HCT116 (cell line): ENCODE measurements around the gene SORCS2.

Experiments
- CBX3 ChIP-seq: IDR thresholded peaks from 2 replicates; pipeline ENCODE4 v1.6.1; 2012; ENCODE audit warnings: low read depth
- EZH2 ChIP-seq: fragments of 200-600 bp; sonication (generic); IDR thresholded peaks from 2 replicates; pipeline ENCODE4 v1.6.1; 2017; ENCODE audit warnings: antibody characterized with exemption, mixed run types
- POLR2A ChIP-seq: IDR thresholded peaks from 2 replicates; pipeline ENCODE4 v1.7.0; 2011; ENCODE audit warnings: borderline replicate concordance; ENCODE audit not compliant: insufficient read depth, insufficient read length; ENCODE audit errors: extremely low read depth
- POLR2AphosphoS5 ChIP-seq: IDR thresholded peaks from 2 replicates; pipeline ENCODE4 v1.6.1; 2011; ENCODE audit warnings: mild to moderate bottlenecking, low read depth, low read length, moderate library complexity
- RAD21 ChIP-seq: IDR thresholded peaks from 2 replicates; pipeline ENCODE4 v1.6.1; 2012; ENCODE audit warnings: low read depth, mild to moderate bottlenecking
- YY1 ChIP-seq: IDR thresholded peaks from 2 replicates; pipeline ENCODE4 v1.6.1; 2011; ENCODE audit warnings: low read length, low read depth, moderate library complexity, mild to moderate bottlenecking; ENCODE audit not compliant: insufficient replicate concordance; ENCODE audit errors: extremely low read depth
- ZNF274 ChIP-seq: fragments of 200-500 bp; sonication (Bioruptor generic); IDR thresholded peaks from 2 replicates; pipeline ENCODE4 v1.6.1; 2014; ENCODE audit warnings: mild to moderate bottlenecking, low read depth, low read length, inconsistent platforms
- TF ChIP-seq, protein P1 (sequence below): IDR thresholded peaks from 2 replicates; pipeline ENCODE4 v1.6.1; 2012
- TF ChIP-seq, protein P2 (sequence below), 3 experiments: fragments of 200-600 bp in 1 of 3; sonication (generic) in 1 of 3; IDR thresholded peaks in 2 of 3; conservative IDR thresholded peaks in 1 of 3; 2 replicates each; pipeline ENCODE4 v1.5.1; 2012 to 2017; ENCODE audit warnings: low read depth in 2 of 3, low read length in 2 of 3, antibody characterized with exemption in 1 of 3, borderline replicate concordance in 1 of 3, control low read depth in 1 of 3, mild to moderate bottlenecking in 1 of 3, mixed read lengths in 1 of 3, mixed run types in 1 of 3, moderate library complexity in 1 of 3; ENCODE audit not compliant: insufficient read depth in 1 of 3
- TF ChIP-seq, protein P3 (sequence below): IDR thresholded peaks from 2 replicates; pipeline ENCODE4 v1.6.1; 2012; ENCODE audit warnings: low read depth

DNA sequence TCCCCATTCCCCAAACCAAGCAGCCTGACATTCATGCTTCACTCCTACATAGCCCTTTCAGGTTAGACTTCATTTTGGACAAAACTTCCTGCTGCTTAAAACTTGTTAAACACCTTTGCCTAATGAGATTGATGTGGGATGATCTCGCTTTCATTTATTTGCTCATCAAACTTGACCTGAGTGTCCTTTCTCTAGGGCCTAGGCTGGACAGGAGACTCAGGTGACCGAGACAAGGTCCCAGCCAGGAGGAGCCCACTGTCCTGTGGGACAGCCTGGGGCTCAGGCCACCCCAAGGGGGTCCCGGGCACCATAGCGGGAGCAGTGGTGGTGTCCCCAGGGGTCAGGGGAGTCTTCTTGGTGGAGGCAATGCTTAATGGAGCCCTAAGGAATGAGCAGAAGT, 266.1 kb downstream of the SORCS2 start:
- TF ChIP-seq, protein P1, sequence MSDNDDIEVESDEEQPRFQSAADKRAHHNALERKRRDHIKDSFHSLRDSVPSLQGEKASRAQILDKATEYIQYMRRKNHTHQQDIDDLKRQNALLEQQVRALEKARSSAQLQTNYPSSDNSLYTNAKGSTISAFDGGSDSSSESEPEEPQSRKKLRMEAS, result no peak
- TF ChIP-seq YY1 (no peak), EZH2 (no peak), RAD21 (no peak), ZNF274 (no peak), POLR2A (no peak), POLR2AphosphoS5 (no peak), CBX3 (no peak)
- TF ChIP-seq, protein P2, sequence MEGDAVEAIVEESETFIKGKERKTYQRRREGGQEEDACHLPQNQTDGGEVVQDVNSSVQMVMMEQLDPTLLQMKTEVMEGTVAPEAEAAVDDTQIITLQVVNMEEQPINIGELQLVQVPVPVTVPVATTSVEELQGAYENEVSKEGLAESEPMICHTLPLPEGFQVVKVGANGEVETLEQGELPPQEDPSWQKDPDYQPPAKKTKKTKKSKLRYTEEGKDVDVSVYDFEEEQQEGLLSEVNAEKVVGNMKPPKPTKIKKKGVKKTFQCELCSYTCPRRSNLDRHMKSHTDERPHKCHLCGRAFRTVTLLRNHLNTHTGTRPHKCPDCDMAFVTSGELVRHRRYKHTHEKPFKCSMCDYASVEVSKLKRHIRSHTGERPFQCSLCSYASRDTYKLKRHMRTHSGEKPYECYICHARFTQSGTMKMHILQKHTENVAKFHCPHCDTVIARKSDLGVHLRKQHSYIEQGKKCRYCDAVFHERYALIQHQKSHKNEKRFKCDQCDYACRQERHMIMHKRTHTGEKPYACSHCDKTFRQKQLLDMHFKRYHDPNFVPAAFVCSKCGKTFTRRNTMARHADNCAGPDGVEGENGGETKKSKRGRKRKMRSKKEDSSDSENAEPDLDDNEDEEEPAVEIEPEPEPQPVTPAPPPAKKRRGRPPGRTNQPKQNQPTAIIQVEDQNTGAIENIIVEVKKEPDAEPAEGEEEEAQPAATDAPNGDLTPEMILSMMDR (IDR thresholded peaks at IDR 0.05 in 2 of 3, conservative IDR thresholded peaks at IDR 0.05 in 1 of 3; ENCODE audit: borderline replicate concordance in 1 of 3, insufficient read depth in 1 of 3, low read depth in 2 of 3, low read length in 2 of 3), result no peak
- TF ChIP-seq, protein P3, sequence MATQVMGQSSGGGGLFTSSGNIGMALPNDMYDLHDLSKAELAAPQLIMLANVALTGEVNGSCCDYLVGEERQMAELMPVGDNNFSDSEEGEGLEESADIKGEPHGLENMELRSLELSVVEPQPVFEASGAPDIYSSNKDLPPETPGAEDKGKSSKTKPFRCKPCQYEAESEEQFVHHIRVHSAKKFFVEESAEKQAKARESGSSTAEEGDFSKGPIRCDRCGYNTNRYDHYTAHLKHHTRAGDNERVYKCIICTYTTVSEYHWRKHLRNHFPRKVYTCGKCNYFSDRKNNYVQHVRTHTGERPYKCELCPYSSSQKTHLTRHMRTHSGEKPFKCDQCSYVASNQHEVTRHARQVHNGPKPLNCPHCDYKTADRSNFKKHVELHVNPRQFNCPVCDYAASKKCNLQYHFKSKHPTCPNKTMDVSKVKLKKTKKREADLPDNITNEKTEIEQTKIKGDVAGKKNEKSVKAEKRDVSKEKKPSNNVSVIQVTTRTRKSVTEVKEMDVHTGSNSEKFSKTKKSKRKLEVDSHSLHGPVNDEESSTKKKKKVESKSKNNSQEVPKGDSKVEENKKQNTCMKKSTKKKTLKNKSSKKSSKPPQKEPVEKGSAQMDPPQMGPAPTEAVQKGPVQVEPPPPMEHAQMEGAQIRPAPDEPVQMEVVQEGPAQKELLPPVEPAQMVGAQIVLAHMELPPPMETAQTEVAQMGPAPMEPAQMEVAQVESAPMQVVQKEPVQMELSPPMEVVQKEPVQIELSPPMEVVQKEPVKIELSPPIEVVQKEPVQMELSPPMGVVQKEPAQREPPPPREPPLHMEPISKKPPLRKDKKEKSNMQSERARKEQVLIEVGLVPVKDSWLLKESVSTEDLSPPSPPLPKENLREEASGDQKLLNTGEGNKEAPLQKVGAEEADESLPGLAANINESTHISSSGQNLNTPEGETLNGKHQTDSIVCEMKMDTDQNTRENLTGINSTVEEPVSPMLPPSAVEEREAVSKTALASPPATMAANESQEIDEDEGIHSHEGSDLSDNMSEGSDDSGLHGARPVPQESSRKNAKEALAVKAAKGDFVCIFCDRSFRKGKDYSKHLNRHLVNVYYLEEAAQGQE, result no peak
